ENCODE results near the gene GABRA4. TPM values are rescaled to one million over a fixed set of nuclear protein-coding genes. Genes with fewer than 3 reads are reported as not detected.

Gene GABRA4
- under 0.01 TPM in 1 of 2 replicates, not detected in the other for total RNA-seq

- H3K9me3 ChIP-seq (ENCODE audit: low read depth, low read length): no peaks in the 10 kb centered on the region
- DNase-seq (ENCODE audit: insufficient read length, low spot score, missing footprints): peak; percentile 39
- H3K36me3 ChIP-seq (ENCODE audit: insufficient read depth, low read length): no peaks in the 10 kb centered on the region
- peak within 1 kb of the TSS; percentile 84 for H3K4me2 ChIP-seq (ENCODE audit: insufficient read depth, low read length)
- peaks cover 9% of the 10 kb centered on the region for H3K4me1 ChIP-seq (ENCODE audit: insufficient read depth, low read length)
- no peak for TF ChIP-seq CTCF (IDR thresholded peaks at IDR 0.05; ENCODE audit: extremely low read depth, low read depth, low read length)
- peaks cover 54% of the 10 kb centered on the region for H3K27me3 ChIP-seq (ENCODE audit: insufficient read depth, low read length)
- peak within 1 kb of the TSS; percentile 42 for H2AFZ ChIP-seq (ENCODE audit: low read length)
- H3K27ac ChIP-seq (ENCODE audit: low read depth, low read length): no peak within 1 kb of the TSS
- no peaks in the 10 kb centered on the region for H4K20me1 ChIP-seq (ENCODE audit: insufficient read depth, low read length)
- no peaks in the 10 kb centered on the region for H3K79me2 ChIP-seq (ENCODE audit: insufficient read depth, low read length)
- H3K4me3 ChIP-seq (ENCODE audit: insufficient read depth, low read length): peak within 1 kb of the TSS; percentile 61
Observed at GRCh38 chr4:46993075-46994006, at the start of gene GABRA4. TSS of gene GABRA4 (minus strand) at chr4:46993581. CDS start at chr4:46993424, 157 bp downstream.

DNA sequence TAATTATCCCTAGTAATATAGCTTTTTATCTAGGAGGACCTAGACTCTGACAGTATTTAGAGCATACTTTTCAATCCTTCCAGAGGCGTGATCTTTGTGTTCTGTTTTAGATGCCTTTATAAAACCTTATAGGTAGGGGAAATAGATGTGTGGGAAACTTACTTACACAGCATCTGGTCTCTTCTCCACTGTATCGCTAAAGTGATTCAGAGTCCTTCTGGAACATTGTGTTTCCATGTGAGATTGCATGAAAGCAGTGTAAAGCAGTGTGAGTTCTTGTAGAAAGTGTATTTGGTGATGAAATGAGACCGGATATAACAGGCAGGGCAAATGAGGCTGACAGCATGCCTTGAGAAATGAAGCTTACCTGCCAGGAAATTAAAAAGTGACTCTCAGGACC, 47.4 kb upstream of the GABRA4 start:
- Histone ChIP-seq H3K4me3 (ENCODE audit: insufficient read depth, low read length) (no peak overlapping the region), H3K79me2 (ENCODE audit: insufficient read depth, low read length) (no peaks in the 10 kb centered on the region), H4K20me1 (ENCODE audit: insufficient read depth, low read length) (no peaks in the 10 kb centered on the region), H3K27me3 (ENCODE audit: insufficient read depth, low read length) (peaks cover 15% of the 10 kb centered on the region), H3K4me1 (ENCODE audit: insufficient read depth, low read length) (no peaks in the 10 kb centered on the region), H3K27ac (ENCODE audit: low read depth, low read length) (no peak overlapping the region), H3K36me3 (ENCODE audit: insufficient read depth, low read length) (no peaks in the 10 kb centered on the region), H3K4me2 (ENCODE audit: insufficient read depth, low read length) (no peak overlapping the region), H3K9me3 (ENCODE audit: low read depth, low read length) (no peaks in the 10 kb centered on the region), H2AFZ (ENCODE audit: low read length) (no peak overlapping the region)
- no peak for DNase-seq (ENCODE audit: insufficient read length, low spot score, missing footprints)
- TF ChIP-seq CTCF (IDR thresholded peaks at IDR 0.05; ENCODE audit: extremely low read depth, low read depth, low read length): no peak

DNA sequence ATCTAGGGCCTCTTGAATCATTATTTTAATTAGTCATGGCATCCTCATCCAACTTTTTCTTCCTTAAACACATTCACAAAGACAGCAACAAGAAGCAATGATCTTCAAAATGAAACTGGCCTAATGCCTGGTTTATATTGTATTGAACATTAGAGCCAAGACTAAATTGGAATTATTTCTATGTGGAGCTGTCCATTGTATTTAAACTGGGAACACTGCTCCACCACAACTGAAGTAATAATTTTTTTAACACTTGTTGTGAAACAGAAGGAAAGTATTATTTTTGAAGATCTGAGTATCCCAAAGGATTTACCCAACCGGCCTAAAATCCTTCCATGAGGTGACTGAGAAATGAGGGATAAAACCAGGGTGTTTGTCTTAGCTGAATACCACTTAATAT, 44.9 kb upstream of the GABRA4 start:
- no peak for DNase-seq (ENCODE audit: insufficient read length, low spot score, missing footprints)

More for the DNA sequence above, 44.9 kb upstream of the GABRA4 start:
- Histone ChIP-seq H3K4me1 (ENCODE audit: insufficient read depth, low read length) (no peaks in the 10 kb centered on the region), H3K4me3 (ENCODE audit: insufficient read depth, low read length) (no peak overlapping the region), H3K79me2 (ENCODE audit: insufficient read depth, low read length) (no peaks in the 10 kb centered on the region), H4K20me1 (ENCODE audit: insufficient read depth, low read length) (no peaks in the 10 kb centered on the region), H3K27me3 (ENCODE audit: insufficient read depth, low read length) (peaks cover 19% of the 10 kb centered on the region), H2AFZ (ENCODE audit: low read length) (no peak overlapping the region), H3K4me2 (ENCODE audit: insufficient read depth, low read length) (no peak overlapping the region), H3K9me3 (ENCODE audit: low read depth, low read length) (no peaks in the 10 kb centered on the region), H3K27ac (ENCODE audit: low read depth, low read length) (no peak overlapping the region), H3K36me3 (ENCODE audit: insufficient read depth, low read length) (no peaks in the 10 kb centered on the region)
- no peak for TF ChIP-seq CTCF (IDR thresholded peaks at IDR 0.05; ENCODE audit: extremely low read depth, low read depth, low read length)
